DMS53 (cell line): Measurements from ENCODE around the gene CHRNA9.

Experiments
- DNase-seq: peaks from one replicate; lab custom pipeline; 2025; lab: John Stamatoyannopoulos, UW

CHRNA9 gene

GRCh38 chr4:40308528-40309122 lies 26.5 kb upstream of the CHRNA9 start:
- no peak for DNase-seq

- DNase-seq: no peak
Measured at GRCh38 chr4:40309250-40309774, 25.8 kb upstream of the CHRNA9 start.

GRCh38 chr4:40310225-40310624 lies 24.9 kb upstream of the CHRNA9 start:
- no peak for DNase-seq

GRCh38 chr4:40311811-40312346 lies 23.3 kb upstream of the CHRNA9 start:
- DNase-seq: no peak

DNA sequence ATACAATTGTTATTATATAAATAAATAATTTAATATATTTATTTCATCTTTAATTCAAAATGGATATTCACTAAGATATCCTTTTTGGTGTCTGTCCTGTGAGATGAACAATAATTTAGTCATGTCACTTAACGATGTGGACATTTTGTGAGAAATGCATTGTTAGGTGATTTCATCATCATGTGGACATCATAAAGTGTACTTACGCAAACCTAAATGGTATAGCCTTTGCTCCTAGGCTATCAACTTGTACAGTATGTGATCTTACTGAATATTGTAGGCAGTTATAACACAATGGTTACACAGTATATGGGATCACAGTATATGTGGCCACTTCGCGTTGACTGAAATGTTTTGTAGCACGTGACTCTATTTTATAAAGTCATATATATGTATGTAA lies 20.2 kb upstream of the CHRNA9 start:
- no peak for DNase-seq

DNA sequence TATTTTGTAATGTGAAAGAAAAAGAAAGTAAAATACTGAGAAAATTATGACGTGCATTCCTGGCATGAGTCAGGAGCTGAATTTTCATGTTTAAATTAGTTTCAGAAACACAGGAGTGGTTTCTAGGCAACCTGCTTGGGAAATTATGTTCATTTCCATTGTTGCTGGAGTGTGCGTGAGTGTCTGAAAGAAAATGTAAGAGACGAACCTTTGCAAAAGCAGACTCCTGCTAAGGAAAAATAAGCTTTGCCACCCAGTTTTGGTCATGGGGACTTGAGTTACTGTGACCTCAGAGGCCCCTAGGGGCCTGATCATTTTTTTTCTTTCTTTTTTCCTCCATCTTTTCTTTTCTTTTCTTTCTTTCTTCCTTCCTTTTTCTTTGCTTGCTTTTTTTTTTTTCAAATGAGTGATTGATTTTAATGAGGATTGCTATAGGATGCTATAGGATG lies 18.8 kb upstream of the CHRNA9 start:
- no peak for DNase-seq

- no peak for DNase-seq
Measured at GRCh38 chr4:40316782-40317635, 18.1 kb upstream of the CHRNA9 start.

- DNase-seq: peak; percentile 44
Measured at GRCh38 chr4:40317916-40318658, 17.0 kb upstream of the CHRNA9 start.

DNA sequence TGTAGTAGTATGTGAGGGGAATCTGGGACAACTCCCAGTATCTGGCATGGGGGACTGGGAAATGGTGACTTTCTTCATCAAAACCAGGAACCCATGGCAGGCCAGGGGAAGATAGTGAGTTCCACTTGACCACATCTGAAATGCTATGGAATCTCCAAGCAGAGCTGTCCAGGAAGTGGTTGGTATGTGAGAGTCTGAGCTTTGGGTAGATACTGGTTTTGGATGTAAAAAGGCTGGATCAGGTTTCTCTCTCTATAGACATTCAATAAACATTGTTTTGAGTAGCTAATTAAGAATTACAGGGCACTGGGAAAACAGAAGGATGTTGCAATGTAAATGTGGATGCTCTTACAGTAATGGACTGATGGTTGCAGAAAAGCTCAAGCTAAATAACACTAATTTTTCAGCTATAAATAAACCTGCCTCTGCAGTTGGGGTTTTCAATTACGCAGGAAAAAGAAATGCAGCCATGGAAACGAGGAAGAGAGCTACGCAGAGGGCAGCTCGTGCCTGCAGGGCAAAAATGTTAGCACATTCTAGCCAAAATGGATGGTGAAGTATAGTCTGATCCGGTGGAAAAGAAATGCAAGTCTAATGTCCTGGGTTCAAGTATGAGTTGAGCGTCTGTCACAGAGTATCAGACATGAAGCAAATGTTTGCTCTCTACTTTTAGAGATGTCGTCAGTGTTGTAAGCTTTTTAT lies 13.4 kb upstream of the CHRNA9 start:
- DNase-seq: peak; percentile 55

DNA sequence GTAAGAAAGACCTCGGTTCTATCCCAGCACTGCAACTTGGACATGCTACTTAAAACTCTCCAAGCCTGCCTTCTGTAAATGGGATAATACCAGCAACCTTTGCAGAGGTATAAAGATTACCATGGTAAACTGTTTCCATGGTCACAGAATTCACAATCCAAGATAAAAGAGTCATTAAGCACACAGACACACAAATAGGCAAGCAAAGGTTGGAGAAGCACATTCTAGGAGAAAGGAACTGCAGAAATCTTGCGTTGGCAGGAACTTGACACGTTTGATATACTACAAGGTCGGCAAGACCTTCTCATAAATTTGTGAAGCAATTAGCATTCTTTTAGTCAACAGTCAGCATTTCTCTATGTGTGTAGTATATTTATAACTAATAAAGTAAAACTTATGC lies 12.3 kb upstream of the CHRNA9 start:
- peak; percentile 42 for DNase-seq

DNA sequence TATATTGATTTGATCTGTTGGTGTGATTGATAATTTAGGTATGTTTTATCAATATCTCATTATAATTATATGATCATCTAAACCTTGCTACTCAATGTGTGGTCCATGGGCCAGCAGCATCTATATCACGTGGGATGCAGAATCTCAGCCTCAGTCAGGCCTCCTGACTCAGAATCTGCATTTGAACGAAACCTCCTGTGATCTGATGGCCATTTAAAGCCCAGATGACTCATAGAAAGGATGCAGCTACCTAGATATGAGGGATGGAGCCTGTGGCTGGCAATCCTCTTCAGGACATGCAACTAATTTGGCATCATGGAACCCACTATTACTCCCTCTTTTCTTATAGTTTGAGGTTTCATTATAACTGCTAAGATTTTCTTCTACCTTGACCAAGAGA lies 11.3 kb upstream of the CHRNA9 start:
- DNase-seq: peak; percentile 46

- DNase-seq: peak; percentile 95
Measured at GRCh38 chr4:40325406-40326019, 9.6 kb upstream of the CHRNA9 start.

DNA sequence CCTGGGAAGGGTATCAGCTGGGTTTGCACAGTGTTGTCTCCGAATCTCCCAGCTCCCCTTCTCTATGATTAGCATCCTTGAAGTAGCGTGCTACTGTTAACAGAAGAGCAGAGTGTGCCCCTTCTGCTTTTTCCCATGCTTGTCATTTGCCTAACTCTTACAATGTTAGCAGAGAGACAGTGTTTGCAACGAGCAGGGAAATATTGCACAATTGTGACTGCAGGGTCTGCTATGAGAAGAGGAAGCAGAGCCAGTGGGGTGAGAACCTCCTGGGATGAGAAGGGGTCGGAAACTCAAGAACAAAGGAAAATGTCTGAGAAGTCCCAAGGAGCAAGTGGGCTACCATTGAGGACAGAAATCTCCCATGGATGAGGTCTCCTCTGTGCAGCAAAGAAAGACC lies 7.8 kb upstream of the CHRNA9 start:
- no peak for DNase-seq

GRCh38 chr4:40328383-40328782 lies 6.8 kb upstream of the CHRNA9 start:
- no peak for DNase-seq

GRCh38 chr4:40329805-40330204 lies 5.3 kb upstream of the CHRNA9 start:
- DNase-seq: no peak

GRCh38 chr4:40330536-40330935 lies 4.6 kb upstream of the CHRNA9 start:
- no peak for DNase-seq

DNA sequence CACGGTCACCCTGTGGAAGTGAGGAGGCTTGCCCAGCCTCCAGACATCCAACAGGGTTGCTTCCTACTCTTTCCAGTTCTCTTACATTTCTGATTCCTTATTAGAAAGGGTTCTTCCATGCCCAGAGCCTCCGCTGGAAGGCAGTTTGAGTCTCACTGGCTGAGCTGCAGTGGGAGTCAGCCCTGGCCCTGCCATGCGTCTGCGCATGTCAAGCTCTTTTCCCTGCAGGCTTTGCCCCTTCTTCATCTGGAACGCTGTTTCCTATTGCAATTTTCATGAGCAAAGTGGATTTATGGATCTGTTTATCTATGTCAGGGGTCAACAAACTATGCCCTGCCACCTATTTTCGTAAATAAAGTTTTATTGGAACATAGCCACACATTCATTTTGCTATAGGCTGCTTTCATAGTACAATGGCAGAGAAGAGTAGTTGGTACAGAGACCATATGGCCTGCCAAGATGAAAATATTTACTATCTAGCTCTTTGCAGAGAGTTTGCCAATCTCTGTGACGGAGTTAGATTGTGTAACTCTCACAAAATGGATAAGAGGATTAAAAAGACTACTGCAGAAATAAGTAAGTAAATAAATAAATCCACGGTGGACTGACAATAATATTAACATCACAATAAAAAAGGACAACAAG lies 3.9 kb upstream of the CHRNA9 start:
- DNase-seq: no peak

DNA sequence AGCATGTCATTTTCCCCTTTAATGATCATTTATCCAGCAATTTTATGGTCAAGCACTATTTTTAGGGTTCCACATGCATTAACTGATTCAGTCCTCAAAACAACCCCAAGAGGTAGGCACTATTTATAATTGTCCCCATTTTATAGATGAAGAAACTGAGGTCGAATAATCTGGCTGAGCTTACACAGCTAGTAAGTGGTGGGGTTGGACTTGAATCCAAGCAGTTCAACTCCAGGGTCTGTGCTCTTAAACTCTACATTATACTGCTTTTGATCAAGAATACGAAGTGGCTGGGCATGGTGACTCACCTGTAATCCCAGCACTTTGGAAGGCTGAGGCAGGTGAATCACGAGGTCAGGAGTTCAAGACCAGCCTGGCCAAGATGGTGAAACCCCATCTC lies 3.2 kb upstream of the CHRNA9 start:
- no peak for DNase-seq

DNA sequence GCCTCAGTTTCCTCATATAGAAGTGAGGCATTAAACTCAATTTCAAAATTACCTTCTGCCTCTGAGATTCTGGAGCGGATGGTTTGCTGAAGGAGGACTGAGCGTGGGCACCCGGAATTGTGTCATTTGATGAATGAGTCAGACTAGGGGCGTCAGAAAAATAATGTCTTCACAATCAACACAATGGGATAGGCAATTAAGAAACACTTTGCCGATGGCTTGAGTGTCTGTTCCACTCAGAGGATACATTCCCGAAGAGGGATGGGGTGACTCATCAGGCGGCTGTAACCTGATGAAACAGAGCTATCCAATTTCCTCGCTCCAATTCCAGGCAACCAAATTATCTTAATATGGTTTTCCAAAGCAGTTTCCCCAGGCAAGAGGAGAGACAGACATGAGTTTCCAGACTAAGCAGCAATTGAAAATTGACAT lies 1.2 kb upstream of the CHRNA9 start:
- DNase-seq: peak; percentile 98

DNA sequence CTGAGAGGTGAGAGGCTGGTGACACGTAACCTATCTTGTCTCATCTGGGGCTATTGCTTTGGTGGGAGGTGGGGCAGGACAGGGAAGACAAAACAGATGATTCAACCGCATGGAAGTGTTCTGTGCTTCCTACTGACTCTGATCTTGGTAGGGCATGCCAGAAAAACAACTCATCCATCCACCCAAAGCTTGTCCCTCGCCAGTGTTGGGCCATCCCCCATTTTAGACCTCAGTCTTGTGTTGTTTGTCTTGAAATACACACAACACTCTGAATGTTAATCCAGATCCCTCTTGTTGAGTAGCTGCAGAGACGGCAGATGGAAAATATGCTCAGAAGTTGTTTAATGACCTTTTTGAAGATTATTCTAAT lies 377 bp downstream of the CHRNA9 start:
- peak; percentile 71 for DNase-seq

DNA sequence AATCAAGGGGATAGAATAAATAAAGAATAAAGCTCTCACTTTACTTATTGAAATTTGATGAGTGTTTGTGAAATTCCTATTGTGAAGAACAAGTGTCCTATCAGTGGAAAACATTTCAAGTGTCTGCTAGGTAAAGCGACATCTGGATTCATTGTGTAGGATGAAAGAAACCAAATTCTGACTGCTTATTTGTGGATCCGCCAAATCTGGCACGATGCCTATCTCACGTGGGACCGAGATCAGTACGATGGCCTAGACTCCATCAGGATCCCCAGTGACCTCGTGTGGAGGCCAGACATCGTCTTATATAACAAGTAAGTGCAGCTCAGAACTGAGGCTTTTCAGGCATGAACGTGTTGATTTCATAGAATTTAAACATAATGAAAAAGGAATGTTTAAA lies 1.9 kb downstream of the CHRNA9 start:
- DNase-seq: peak; percentile 82
